ENCODE results near the gene NFYB. TPM values are rescaled to one million over a fixed set of nuclear protein-coding genes. Genes with fewer than 3 reads are reported as not detected.

NFYB gene
- polyA plus RNA-seq, 1 of the 3 experiments (the other 2 are of a cell fraction), result 11.0 TPM

DNA sequence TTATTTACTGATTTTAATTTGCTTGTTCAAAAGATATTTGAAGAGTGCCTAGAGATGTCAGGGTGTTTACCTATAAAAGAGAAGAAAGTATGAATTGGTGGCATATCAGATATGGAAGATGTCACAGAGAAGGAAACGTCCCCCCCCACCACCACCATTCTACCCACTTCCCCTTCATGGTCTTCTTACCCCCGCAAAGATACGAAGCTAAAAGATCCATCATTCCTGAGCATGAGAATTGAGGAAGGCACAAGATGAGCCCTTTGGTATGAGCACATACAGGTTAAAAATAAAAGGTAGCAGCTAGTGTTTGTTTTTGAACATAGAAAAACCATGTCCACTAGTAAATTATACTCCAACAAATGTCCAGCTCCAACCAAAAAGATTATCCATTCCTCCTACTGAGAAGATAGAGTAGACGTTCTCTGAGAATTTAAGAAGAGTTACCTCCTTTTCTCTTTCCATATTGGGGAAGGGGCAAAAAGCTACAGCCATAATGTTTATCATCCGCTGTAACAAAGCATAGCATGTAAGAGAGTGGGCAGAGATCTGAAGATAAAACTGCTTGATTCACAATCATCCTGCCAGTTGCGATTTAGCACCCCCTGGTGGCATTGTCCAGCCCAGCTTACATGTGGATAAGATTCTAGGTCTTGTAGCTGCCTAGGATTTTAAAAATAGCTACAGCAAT is 29.1 kb downstream of the NFYB start:
- ChIA-PET POLR2A (interaction anchor here (0.5 to 3.3 kb wide), 4 partner anchors 143 to 179 kb away, joined by 3 to 21 read pairs (median 4); partner anchors contain the start of gene TDG), CTCF (interaction anchor here (0.6 to 3.7 kb wide), 61 partner anchors 8 to 1103 kb away, joined by 3 to 28 read pairs (median 4); partner anchors contain the start of genes GLT8D2, HCFC2, HSP90B1 and NFYB)
- Histone ChIP-seq H3K4me3 (ENCODE audit: low read depth in 2 of 2, low read length in 1 of 2) (no peak overlapping the region; a peak in 1 of 4 replicates), H2AFZ (ENCODE audit: low read depth) (no peak overlapping the region), H3K4me2 (no peak overlapping the region), H3K27me3 (ENCODE audit: insufficient read depth) (no peaks in the 10 kb centered on the region), H3K79me2 (ENCODE audit: insufficient read depth) (no peaks in the 10 kb centered on the region; the same call in 1 of the 2 replicates), H3K9me3 (no peaks in the 10 kb centered on the region), H3K9ac (no peak overlapping the region), H3K27ac (ENCODE audit: low read depth in 2 of 2, low read length in 1 of 2) (peak overlapping the region in 1 of 2 experiments; percentile 44; a peak in 2 of 4 replicates), H3K36me3 (replicated peaks in 1 of 2; ENCODE audit: control insufficient read depth in 1 of 2, insufficient read depth in 2 of 2, low read length in 1 of 2) (peaks cover 5 to 10% of the 10 kb centered on the region in 2 experiments), H3K9me2 (0 out of 2 replicates have a peak, but pooled peaks cover 2% of the 10 kb centered on the region), H3F3A (replicated peaks; ENCODE audit: insufficient read depth) (peaks cover 4% of the 10 kb centered on the region), H4K20me1 (ENCODE audit: insufficient read depth) (no peaks in the 10 kb centered on the region), H3K4me1 (ENCODE audit: control insufficient read depth in 1 of 2, insufficient read depth in 2 of 2, low read depth in 1 of 2, low read length in 1 of 2) (no peaks in the 10 kb centered on the region; a peak in 2 of 4 replicates)
- DNase-seq, result peak; percentile 73
- 46% methylated on average over 6 of the region's 6 CpGs for WGBS (ENCODE audit: low lambda C conversion rate)
- TF ChIP-seq YY1 (IDR thresholded peaks at IDR 0.05; ENCODE audit: low read depth), result no peak
- peak; percentile 38; the same call in 1 of the 2 replicates for TF ChIP-seq TAF1 (IDR thresholded peaks at IDR 0.05; ENCODE audit: borderline replicate concordance, low read depth, low read length)
- no peak; the same call in 1 of the 2 replicates for TF ChIP-seq NFIC (IDR thresholded peaks at IDR 0.05; ENCODE audit: borderline replicate concordance)
- no peak for TF ChIP-seq TEAD4 (IDR thresholded peaks at IDR 0.05; ENCODE audit: borderline replicate concordance, insufficient read depth)
- TF ChIP-seq EZH2phosphoT487 (IDR thresholded peaks at IDR 0.05; ENCODE audit: borderline replicate concordance, low read depth), result no peak
- TF ChIP-seq NRF1 (IDR thresholded peaks at IDR 0.05; ENCODE audit: low read depth, low read length), result peak; percentile 14; the same call in 1 of the 2 replicates
- TF ChIP-seq, protein P1, sequence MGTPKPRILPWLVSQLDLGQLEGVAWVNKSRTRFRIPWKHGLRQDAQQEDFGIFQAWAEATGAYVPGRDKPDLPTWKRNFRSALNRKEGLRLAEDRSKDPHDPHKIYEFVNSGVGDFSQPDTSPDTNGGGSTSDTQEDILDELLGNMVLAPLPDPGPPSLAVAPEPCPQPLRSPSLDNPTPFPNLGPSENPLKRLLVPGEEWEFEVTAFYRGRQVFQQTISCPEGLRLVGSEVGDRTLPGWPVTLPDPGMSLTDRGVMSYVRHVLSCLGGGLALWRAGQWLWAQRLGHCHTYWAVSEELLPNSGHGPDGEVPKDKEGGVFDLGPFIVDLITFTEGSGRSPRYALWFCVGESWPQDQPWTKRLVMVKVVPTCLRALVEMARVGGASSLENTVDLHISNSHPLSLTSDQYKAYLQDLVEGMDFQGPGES (IDR thresholded peaks at IDR 0.05; ENCODE audit: low read depth, low read length), result no peak
- TF ChIP-seq, protein P2, sequence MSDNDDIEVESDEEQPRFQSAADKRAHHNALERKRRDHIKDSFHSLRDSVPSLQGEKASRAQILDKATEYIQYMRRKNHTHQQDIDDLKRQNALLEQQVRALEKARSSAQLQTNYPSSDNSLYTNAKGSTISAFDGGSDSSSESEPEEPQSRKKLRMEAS (IDR thresholded peaks at IDR 0.05; ENCODE audit: low read depth), result no peak
- TF ChIP-seq, protein P3, sequence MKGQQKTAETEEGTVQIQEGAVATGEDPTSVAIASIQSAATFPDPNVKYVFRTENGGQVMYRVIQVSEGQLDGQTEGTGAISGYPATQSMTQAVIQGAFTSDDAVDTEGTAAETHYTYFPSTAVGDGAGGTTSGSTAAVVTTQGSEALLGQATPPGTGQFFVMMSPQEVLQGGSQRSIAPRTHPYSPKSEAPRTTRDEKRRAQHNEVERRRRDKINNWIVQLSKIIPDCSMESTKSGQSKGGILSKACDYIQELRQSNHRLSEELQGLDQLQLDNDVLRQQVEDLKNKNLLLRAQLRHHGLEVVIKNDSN (IDR thresholded peaks at IDR 0.05; ENCODE audit: borderline replicate concordance, low read depth), result no peak
- no peak for TF ChIP-seq FOSL2 (IDR thresholded peaks at IDR 0.05; ENCODE audit: borderline replicate concordance, low read depth)
- TF ChIP-seq TCF12 (IDR thresholded peaks at IDR 0.05), result no peak
- TF ChIP-seq SMC3 (IDR thresholded peaks at IDR 0.05; ENCODE audit: low read depth, low read length), result peak; percentile 97
- no peak for TF ChIP-seq MEF2A (IDR thresholded peaks at IDR 0.05; ENCODE audit: borderline replicate concordance, low read depth)
- TF ChIP-seq GABPA (IDR thresholded peaks at IDR 0.05; ENCODE audit: low read depth), result no peak
- 0 out of 2 replicates have a peak, but pooled peaks have one; percentile 13 for TF ChIP-seq RFX5 (IDR thresholded peaks at IDR 0.05; ENCODE audit: low read length)
- TF ChIP-seq POLR2AphosphoS5 (IDR thresholded peaks at IDR 0.05; ENCODE audit: low read depth, low read length), result no peak
- TF ChIP-seq, protein P4, sequence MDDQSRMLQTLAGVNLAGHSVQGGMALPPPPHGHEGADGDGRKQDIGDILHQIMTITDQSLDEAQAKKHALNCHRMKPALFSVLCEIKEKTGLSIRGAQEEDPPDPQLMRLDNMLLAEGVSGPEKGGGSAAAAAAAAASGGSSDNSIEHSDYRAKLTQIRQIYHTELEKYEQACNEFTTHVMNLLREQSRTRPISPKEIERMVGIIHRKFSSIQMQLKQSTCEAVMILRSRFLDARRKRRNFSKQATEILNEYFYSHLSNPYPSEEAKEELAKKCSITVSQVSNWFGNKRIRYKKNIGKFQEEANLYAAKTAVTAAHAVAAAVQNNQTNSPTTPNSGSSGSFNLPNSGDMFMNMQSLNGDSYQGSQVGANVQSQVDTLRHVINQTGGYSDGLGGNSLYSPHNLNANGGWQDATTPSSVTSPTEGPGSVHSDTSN (IDR thresholded peaks at IDR 0.05), result no peak
- TF ChIP-seq, protein P5, sequence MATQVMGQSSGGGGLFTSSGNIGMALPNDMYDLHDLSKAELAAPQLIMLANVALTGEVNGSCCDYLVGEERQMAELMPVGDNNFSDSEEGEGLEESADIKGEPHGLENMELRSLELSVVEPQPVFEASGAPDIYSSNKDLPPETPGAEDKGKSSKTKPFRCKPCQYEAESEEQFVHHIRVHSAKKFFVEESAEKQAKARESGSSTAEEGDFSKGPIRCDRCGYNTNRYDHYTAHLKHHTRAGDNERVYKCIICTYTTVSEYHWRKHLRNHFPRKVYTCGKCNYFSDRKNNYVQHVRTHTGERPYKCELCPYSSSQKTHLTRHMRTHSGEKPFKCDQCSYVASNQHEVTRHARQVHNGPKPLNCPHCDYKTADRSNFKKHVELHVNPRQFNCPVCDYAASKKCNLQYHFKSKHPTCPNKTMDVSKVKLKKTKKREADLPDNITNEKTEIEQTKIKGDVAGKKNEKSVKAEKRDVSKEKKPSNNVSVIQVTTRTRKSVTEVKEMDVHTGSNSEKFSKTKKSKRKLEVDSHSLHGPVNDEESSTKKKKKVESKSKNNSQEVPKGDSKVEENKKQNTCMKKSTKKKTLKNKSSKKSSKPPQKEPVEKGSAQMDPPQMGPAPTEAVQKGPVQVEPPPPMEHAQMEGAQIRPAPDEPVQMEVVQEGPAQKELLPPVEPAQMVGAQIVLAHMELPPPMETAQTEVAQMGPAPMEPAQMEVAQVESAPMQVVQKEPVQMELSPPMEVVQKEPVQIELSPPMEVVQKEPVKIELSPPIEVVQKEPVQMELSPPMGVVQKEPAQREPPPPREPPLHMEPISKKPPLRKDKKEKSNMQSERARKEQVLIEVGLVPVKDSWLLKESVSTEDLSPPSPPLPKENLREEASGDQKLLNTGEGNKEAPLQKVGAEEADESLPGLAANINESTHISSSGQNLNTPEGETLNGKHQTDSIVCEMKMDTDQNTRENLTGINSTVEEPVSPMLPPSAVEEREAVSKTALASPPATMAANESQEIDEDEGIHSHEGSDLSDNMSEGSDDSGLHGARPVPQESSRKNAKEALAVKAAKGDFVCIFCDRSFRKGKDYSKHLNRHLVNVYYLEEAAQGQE (IDR thresholded peaks at IDR 0.05; ENCODE audit: low read depth, low read length), result no peak
- TF ChIP-seq MXI1 (IDR thresholded peaks at IDR 0.05; ENCODE audit: low read depth, low read length), result peak; percentile 56; the same call in 1 of the 2 replicates
- TF ChIP-seq, protein P6, sequence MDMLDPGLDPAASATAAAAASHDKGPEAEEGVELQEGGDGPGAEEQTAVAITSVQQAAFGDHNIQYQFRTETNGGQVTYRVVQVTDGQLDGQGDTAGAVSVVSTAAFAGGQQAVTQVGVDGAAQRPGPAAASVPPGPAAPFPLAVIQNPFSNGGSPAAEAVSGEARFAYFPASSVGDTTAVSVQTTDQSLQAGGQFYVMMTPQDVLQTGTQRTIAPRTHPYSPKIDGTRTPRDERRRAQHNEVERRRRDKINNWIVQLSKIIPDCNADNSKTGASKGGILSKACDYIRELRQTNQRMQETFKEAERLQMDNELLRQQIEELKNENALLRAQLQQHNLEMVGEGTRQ (IDR thresholded peaks at IDR 0.05; ENCODE audit: borderline replicate concordance, low read depth, low read length), result no peak
- TF ChIP-seq GATA2 (CRISPR knock-in tag; IDR thresholded peaks at IDR 0.05), result peak; percentile 98
- TF ChIP-seq JUND (IDR thresholded peaks at IDR 0.05), result no peak
- TF ChIP-seq EP300 (IDR thresholded peaks at IDR 0.05; ENCODE audit: borderline replicate concordance in 1 of 2, low read depth in 1 of 2, low read length in 1 of 2), result no peak
- TF ChIP-seq RXRA (IDR thresholded peaks at IDR 0.05; ENCODE audit: borderline replicate concordance, low read depth), result no peak

Data from SK-N-SH (cell line).